ENCODE measurements around the gene AP2B1.

Gene AP2B1

DNA sequence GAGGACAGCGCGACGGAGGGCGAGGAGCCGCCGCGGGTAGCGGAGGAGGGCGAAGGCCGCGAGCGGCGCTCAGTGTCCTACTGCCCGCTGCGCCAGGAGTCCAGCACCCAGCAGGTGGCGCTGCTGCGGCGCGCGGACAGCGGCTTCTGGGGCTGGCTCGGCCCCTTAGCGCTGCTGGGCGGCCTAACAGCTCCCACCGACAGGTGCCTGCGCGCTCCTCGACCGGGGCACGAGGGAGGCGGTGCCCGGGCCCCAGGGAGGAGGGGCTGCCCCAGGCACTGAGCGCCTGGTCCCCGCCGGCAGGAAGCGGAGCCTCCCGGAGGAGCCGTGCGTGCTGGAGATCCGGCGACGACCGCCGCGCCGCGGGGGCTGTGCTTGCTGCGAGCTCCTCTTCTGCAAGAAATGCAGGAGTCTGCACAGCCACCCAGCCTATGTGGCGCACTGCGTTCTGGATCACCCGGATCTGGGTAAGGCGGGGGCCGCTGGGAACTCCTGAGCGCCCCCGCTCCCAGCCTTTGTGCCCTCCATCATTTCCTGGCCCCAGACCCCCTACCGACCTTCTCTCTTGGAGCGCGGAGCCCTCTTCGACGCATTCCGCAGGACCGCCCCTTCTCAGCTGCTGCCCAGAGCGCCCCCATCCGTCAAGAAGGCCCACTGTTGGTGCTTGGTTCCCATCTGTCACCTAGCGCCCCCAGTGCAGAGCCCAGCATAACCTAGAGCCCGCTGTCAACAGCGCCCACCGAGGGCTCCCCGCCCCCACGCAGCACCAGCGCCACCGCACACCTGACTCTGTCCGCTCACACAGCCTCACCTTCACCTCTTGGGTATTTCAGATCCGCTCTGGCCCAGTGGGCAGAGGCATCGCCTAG lies 177.2 kb downstream of the AP2B1 start (continued):
- TF ChIP-seq, protein P1, sequence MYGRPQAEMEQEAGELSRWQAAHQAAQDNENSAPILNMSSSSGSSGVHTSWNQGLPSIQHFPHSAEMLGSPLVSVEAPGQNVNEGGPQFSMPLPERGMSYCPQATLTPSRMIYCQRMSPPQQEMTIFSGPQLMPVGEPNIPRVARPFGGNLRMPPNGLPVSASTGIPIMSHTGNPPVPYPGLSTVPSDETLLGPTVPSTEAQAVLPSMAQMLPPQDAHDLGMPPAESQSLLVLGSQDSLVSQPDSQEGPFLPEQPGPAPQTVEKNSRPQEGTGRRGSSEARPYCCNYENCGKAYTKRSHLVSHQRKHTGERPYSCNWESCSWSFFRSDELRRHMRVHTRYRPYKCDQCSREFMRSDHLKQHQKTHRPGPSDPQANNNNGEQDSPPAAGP (tag by site-specific recombination; IDR thresholded peaks at IDR 0.05) = peak; percentile 76
- TF ChIP-seq ZNF394 (tag by site-specific recombination; IDR thresholded peaks at IDR 0.05; ENCODE audit: borderline replicate concordance) = peak; percentile 88; the same call in 1 of the 2 replicates
- no peak for TF ChIP-seq KLF7 (tag by site-specific recombination; IDR thresholded peaks at IDR 0.05; ENCODE audit: borderline replicate concordance)
- no peak for TF ChIP-seq ZNF214 (tag by site-specific recombination; IDR thresholded peaks at IDR 0.05; ENCODE audit: borderline replicate concordance)
- peak; percentile 92 for TF ChIP-seq ZNF600 (tag by site-specific recombination; IDR thresholded peaks at IDR 0.05)
- no peak; the same call in 1 of the 2 replicates for TF ChIP-seq ZNF341 (tag by site-specific recombination; IDR thresholded peaks at IDR 0.05; ENCODE audit: low read depth)
- peak; percentile 78 for TF ChIP-seq SETDB1 (IDR thresholded peaks at IDR 0.05; ENCODE audit: insufficient read length, low read length)
- peak; percentile 77 for TF ChIP-seq SP2 (tag by site-specific recombination; IDR thresholded peaks at IDR 0.05)
- peak; percentile 85; the same call in 1 of the 2 replicates for TF ChIP-seq ZNF561 (tag by site-specific recombination; IDR thresholded peaks at IDR 0.05; ENCODE audit: borderline replicate concordance)
- TF ChIP-seq ZNF529 (tag by site-specific recombination; IDR thresholded peaks at IDR 0.05; ENCODE audit: insufficient replicate concordance) = no peak
- no peak for TF ChIP-seq ZNF155 (tag by site-specific recombination; IDR thresholded peaks at IDR 0.05)
- TF ChIP-seq ZNF558 (tag by site-specific recombination; IDR thresholded peaks at IDR 0.05) = no peak
- no peak for TF ChIP-seq ZNF202 (tag by site-specific recombination; IDR thresholded peaks at IDR 0.05; ENCODE audit: borderline replicate concordance)
- peak; percentile 49 for TF ChIP-seq ZNF654 (tag by site-specific recombination; IDR thresholded peaks at IDR 0.05; ENCODE audit: low read depth)
- no peak for TF ChIP-seq ZNF184 (tag by site-specific recombination; IDR thresholded peaks at IDR 0.05)
- TF ChIP-seq ZBTB1 (tag by site-specific recombination; IDR thresholded peaks at IDR 0.05) = no peak
- TF ChIP-seq BCL11A (tag by site-specific recombination; IDR thresholded peaks at IDR 0.05; ENCODE audit: low read depth) = peak; percentile 70; the same call in 1 of the 2 replicates
- peak; percentile 43 for TF ChIP-seq KLF10 (tag by site-specific recombination; IDR thresholded peaks at IDR 0.05)
- TF ChIP-seq ZEB2 (tag by site-specific recombination; IDR thresholded peaks at IDR 0.05) = peak; percentile 81
- no peak for TF ChIP-seq ZNF211 (tag by site-specific recombination; IDR thresholded peaks at IDR 0.05; ENCODE audit: low read depth)
- TF ChIP-seq OVOL3 (tag by site-specific recombination; IDR thresholded peaks at IDR 0.05) = no peak
- peak; percentile 67; the same call in 1 of the 2 replicates for TF ChIP-seq ZNF785 (tag by site-specific recombination; IDR thresholded peaks at IDR 0.05)
- TF ChIP-seq ZNF658 (tag by site-specific recombination; IDR thresholded peaks at IDR 0.05) = no peak
- TF ChIP-seq, protein P2, sequence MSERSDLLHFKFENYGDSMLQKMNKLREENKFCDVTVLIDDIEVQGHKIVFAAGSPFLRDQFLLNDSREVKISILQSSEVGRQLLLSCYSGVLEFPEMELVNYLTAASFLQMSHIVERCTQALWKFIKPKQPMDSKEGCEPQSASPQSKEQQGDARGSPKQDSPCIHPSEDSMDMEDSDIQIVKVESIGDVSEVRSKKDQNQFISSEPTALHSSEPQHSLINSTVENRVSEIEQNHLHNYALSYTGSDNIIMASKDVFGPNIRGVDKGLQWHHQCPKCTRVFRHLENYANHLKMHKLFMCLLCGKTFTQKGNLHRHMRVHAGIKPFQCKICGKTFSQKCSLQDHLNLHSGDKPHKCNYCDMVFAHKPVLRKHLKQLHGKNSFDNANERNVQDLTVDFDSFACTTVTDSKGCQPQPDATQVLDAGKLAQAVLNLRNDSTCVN (tag by site-specific recombination; optimal IDR thresholded peaks at IDR 0.05) = peak; percentile 97
- 0 out of 2 replicates have a peak, but pooled peaks have one; percentile 22 for TF ChIP-seq YY2 (tag by site-specific recombination; IDR thresholded peaks at IDR 0.05)
- TF ChIP-seq ZNF121 (tag by site-specific recombination; IDR thresholded peaks at IDR 0.05) = no peak
- no peak for TF ChIP-seq ZNF404 (tag by site-specific recombination; IDR thresholded peaks at IDR 0.05)
- peak; percentile 90 for TF ChIP-seq ZNF610 (tag by site-specific recombination; IDR thresholded peaks at IDR 0.05; ENCODE audit: borderline replicate concordance)
- no peak for TF ChIP-seq ZXDB (tag by site-specific recombination; IDR thresholded peaks at IDR 0.05)
- no peak for TF ChIP-seq ZNF521 (tag by site-specific recombination; IDR thresholded peaks at IDR 0.05)
- peak; percentile 72; the same call in 1 of the 2 replicates for TF ChIP-seq KLF8 (tag by site-specific recombination; IDR thresholded peaks at IDR 0.05)
- no peak for TF ChIP-seq MEIS1 (CRISPR knock-in tag; IDR thresholded peaks at IDR 0.05; ENCODE audit: borderline replicate concordance)
- TF ChIP-seq, protein P3, sequence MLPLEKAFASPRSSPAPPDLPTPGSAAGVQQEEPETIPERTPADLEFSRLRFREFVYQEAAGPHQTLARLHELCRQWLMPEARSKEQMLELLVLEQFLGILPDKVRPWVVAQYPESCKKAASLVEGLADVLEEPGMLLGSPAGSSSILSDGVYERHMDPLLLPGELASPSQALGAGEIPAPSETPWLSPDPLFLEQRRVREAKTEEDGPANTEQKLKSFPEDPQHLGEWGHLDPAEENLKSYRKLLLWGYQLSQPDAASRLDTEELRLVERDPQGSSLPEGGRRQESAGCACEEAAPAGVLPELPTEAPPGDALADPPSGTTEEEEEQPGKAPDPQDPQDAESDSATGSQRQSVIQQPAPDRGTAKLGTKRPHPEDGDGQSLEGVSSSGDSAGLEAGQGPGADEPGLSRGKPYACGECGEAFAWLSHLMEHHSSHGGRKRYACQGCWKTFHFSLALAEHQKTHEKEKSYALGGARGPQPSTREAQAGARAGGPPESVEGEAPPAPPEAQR (tag by site-specific recombination; IDR thresholded peaks at IDR 0.05) = no peak
- TF ChIP-seq ZNF16 (tag by site-specific recombination; IDR thresholded peaks at IDR 0.05; ENCODE audit: low read depth) = no peak
- no peak for TF ChIP-seq ZNF670 (tag by site-specific recombination; IDR thresholded peaks at IDR 0.05; ENCODE audit: low read depth)
- TF ChIP-seq SP7 (tag by site-specific recombination; IDR thresholded peaks at IDR 0.05) = peak; percentile 81
- no peak for TF ChIP-seq ZNF837 (tag by site-specific recombination; IDR thresholded peaks at IDR 0.05)
- TF ChIP-seq ZSCAN23 (tag by site-specific recombination; IDR thresholded peaks at IDR 0.05) = no peak
- TF ChIP-seq FEZF1 (tag by site-specific recombination; IDR thresholded peaks at IDR 0.05) = no peak
